HL-60 (cell line): ENCODE results near the gene MFAP2.

Experiments
- CTCF ChIP-seq: IDR thresholded peaks from one replicate; pipeline ENCODE4 v1.5.1; 2011; ENCODE audit warnings: low read length, control low read depth, inconsistent platforms; ENCODE audit not compliant: insufficient read depth
- POLR2AphosphoS5 ChIP-seq: IDR thresholded peaks from 2 replicates; pipeline ENCODE4 v1.6.1; 2012; ENCODE audit warnings: low read depth
- TF ChIP-seq, protein P1 (sequence below): IDR thresholded peaks from 2 replicates; pipeline ENCODE4 v1.6.1; 2012; ENCODE audit warnings: low read depth; ENCODE audit not compliant: insufficient replicate concordance

DNA sequence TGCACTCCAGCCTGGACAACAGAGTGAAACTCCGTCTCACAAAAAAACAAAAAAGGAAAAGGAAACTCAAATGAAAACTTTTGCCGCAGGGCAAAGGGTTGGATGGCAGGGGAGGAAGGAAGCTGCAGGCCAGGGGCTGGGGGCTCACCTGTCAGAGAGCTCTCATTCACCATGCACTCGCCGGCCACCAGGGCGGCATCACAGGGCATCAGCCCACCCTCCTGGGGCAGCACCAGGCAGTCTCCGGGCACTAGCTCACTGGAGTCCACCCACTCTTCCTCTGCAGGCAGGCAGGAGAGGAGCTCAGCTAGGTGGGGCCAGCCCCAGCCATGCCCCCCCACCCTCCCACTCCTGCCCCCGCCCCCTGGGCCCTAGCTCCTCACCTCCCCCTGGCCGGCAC lies 19.4 kb upstream of the MFAP2 start:
- TF ChIP-seq CTCF: no peak
- no peak for TF ChIP-seq POLR2AphosphoS5
- TF ChIP-seq, protein P1, sequence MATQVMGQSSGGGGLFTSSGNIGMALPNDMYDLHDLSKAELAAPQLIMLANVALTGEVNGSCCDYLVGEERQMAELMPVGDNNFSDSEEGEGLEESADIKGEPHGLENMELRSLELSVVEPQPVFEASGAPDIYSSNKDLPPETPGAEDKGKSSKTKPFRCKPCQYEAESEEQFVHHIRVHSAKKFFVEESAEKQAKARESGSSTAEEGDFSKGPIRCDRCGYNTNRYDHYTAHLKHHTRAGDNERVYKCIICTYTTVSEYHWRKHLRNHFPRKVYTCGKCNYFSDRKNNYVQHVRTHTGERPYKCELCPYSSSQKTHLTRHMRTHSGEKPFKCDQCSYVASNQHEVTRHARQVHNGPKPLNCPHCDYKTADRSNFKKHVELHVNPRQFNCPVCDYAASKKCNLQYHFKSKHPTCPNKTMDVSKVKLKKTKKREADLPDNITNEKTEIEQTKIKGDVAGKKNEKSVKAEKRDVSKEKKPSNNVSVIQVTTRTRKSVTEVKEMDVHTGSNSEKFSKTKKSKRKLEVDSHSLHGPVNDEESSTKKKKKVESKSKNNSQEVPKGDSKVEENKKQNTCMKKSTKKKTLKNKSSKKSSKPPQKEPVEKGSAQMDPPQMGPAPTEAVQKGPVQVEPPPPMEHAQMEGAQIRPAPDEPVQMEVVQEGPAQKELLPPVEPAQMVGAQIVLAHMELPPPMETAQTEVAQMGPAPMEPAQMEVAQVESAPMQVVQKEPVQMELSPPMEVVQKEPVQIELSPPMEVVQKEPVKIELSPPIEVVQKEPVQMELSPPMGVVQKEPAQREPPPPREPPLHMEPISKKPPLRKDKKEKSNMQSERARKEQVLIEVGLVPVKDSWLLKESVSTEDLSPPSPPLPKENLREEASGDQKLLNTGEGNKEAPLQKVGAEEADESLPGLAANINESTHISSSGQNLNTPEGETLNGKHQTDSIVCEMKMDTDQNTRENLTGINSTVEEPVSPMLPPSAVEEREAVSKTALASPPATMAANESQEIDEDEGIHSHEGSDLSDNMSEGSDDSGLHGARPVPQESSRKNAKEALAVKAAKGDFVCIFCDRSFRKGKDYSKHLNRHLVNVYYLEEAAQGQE: no peak
